Sciatic nerve (tissue), 2 donors: Measurements from ENCODE around the gene TMEM163. TPM values are rescaled to one million over a fixed set of nuclear protein-coding genes. Genes with fewer than 3 reads are reported as not detected.

ENCODE experiments used
- ATAC-seq: fragments of 200-7000 bp; cut with Tn5 transposase; one replicate; pipeline ENCODE4 v1.9.1; 2020; ENCODE audit warnings: mild to moderate bottlenecking, moderate library complexity
- DNase-seq: peaks from one replicate; pipeline ENCODE4 v3.0.0-alpha.2; 2020; ENCODE audit warnings: low spot score
- intact Hi-C: fragments of 100-400 bp; cut with DNase I; formaldehyde crosslinking; loops from one replicate; pipeline ENCODE4 v1.14.2; 2022
- total RNA-seq: library from RNA; stranded (reverse); fragmentation: NEBNext Ultra II Directional; extraction: Animal tissue kit (Norgen Biotek cat#: 25700); gene quantifications from one replicate; pipeline ENCODE4 v1.2.1, GENCODE V29; 2021
- donor health status: DM: no; HTN: no; CAD: no.
- donor health status: DM: no; HTN: no; CAD: no.

Gene TMEM163
- total RNA-seq, 1 donor from 2014 or later: 0.45 TPM

DNA sequence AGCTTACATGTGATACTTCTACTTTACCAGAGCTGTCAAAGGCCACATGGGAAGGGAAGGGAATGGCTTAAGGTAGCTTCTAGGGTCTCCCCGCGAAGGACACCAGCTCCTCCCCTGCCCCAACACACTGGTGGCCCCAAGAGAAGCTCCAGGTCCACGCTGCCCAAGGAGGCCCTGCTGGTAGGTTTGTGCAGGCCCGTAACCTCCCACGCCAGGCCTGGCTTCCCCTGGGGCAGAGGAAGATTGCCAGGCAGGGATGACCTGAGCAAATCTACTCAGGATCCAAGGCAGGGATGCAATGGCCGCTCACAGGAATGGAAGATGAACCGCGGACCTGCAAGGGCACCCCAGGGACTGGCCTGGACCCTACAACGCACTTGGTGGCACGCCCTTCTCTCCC lies 259.9 kb downstream of the TMEM163 start:
- intact Hi-C loops: no loop called here
- peak; percentile 46 for DNase-seq

DNA sequence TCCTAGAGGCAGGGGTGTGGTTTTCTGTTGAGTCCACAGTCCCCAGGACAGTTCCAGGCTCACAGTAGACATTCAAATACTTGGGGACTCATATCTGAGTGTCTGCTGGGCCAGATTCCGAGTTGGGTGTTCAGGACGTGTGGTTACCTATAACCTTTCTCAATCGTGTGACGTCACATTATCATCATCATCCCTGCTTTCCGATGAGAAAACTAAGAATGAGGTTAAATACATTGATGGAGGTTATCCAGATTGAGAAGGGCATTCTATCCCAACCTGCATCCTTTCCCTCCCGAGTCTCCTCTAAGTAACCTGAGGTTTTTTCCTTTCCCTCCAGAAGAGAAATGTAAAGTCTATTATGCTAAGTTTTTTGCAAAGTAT lies 260.3 kb downstream of the TMEM163 start:
- DNase-seq: no peak
- intact Hi-C loops: no loop called here
- no peak for ATAC-seq

More for the DNA sequence above, 259.9 kb downstream of the TMEM163 start:
- ATAC-seq: no peak

DNA sequence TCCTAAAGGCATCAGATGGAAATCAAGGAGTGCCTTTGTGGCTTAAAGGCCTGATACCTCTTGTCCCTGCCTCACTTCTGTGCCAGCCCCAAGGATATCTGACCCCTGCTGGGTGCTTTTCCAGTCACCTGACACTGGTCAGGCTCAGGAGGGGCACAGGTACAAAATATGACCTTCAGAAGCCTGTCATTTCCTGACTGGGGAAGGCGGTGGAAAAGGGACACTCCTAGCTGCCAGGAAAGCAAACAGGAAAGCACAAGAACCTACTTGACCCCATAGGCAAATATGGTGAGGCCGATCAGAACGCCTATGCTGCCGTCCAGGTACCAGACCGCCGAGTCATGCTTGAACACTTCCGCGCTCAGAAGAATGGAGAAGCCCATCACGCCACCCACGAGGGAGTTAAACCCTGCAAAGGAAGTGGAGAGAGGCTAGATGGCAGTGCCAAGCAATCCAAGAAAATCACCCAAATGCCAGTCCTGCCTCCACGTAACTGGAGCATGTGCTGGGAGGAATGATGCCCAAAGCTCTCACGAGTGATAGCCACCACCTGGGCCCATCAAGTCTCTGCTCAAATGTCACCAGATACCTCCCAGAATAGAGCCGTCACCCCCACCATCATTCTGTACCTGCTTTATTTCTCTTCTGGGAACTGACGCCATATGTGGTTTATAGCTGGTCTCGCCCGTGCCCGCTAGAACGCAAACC lies 260.9 kb downstream of the TMEM163 start:
- intact Hi-C loops: no loop called here
- DNase-seq: peak; percentile 43
- ATAC-seq: no peak

DNA sequence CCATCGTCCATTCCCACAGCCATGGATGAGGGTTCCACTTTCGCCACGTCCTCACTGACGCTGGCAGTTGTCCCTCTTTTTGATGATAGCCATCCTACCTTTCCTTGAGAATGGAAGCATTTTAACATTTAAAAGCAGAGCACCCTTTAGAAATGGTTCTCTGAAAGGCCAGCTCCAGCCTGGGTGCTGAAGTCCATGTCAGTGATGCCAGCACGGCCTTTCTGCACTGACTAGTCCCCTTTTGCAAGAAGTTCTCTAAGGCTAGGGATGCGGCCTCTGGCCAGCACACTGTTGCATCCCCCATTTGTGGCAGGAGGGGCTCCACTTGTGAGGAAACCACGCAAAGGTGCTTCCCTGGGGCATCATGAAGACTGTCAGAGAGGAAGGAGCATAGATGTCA lies 261.4 kb downstream of the TMEM163 start:
- no peak for ATAC-seq
- intact Hi-C loops: no loop called here
- DNase-seq: peak; percentile 0

DNA sequence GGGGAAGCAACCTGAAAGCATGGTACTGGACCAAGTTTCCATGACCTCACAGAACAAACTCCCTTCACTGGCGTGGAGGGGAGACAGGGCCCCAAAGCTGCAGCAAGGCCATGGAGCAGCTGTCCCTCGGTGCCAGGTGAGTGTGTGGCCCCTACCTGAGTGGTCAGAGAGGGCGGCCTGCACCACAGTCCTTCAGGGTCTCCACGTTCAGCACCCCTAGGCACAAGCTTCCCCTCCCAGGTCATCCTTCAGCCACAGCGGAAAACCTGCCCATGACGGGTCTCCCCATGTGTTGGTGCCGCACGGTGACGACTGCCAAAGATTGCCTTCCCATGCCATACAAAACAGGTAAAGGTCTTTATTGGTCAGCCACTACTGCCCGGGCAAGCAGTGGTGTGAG lies 263.4 kb downstream of the TMEM163 start:
- intact Hi-C loops: no loop called here

DNA sequence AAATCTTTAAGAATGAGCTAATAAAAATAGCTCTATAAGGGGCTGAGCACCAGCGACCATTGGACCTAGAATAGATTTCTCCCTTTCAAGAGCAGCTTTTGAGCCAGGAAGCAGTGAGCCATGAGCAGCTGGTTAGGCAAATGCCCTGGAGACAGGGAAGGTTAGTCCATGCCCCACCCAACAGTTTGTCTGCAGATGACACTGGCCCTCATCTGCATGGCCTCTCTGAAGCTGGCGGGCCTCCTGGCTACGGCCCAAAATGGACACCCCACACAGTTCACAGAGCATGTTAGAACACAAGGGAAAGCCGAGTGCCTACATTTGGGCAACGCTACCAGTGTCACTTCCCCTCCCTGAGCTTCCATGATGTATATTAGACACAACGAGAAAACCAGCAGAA lies 263.9 kb downstream of the TMEM163 start:
- ATAC-seq (no peak), DNase-seq (peak; percentile 47)
- intact Hi-C loops: no loop called here

More for the DNA sequence above, 263.4 kb downstream of the TMEM163 start:
- no peak for ATAC-seq
- peak; percentile 21 for DNase-seq

DNA sequence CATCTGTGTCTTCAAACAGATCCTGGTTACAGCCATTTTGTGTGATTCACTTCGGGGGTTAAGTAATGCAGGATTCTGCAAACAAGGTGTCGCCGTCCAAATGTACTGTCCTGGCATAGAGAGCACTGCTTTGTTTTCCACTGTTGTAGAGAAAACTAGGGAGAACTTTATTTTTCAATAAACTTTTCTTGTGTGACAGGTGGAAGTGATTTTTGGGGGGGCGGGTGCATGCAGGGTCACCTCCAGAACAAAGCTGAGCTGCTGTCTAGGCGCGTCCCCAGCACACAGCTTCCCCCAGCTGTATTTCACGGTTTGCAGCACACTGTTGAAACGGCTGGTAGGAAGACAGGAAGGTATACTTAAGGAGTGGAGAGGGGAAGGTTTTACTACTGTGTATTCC lies 264.4 kb downstream of the TMEM163 start:
- intact Hi-C loops: no loop called here
- ATAC-seq (no peak), DNase-seq (peak; percentile 18)

DNA sequence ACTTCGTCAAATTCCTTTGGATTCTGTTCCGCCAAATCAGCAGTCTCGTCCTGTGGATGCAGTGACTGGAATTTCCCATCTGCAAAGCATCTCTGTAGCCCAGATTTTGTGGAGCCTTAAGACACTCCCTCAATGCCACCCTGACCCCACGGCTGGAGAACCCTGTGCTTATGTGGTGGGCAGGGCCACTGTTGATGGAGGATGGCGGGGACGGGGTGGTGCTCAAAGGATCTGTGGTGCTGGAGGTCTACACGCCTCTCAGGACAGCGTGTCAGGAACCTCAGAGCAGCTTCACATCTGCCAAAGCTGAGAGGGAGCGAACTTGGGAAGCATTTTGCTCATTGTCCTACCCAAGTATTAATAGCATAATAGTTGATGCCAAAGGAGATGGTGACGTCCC lies 264.8 kb downstream of the TMEM163 start:
- intact Hi-C loops: no loop called here
- peak; percentile 49 for DNase-seq
- ATAC-seq: no peak

DNA sequence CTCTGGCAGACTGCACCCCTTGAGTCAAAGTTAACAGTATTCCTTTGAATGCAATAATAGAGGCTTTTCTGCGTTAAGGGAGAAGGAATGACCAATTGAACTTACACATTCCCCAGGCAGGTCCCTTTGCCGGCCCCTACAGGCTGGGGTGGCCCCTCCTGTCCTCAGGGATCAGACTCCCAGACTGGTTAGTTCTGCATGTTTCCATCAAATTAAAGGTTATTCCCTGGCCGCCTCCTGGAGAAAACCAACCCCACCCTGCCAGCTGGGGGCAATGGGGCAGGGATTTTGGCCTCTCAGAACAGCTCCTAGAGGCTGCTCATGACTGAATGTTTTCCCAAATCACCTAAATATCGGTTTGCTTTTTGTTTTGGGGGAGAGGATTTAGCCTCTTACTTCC lies 265.3 kb downstream of the TMEM163 start:
- no peak for ATAC-seq
- DNase-seq: peak; percentile 25
- intact Hi-C loops: no loop called here

DNA sequence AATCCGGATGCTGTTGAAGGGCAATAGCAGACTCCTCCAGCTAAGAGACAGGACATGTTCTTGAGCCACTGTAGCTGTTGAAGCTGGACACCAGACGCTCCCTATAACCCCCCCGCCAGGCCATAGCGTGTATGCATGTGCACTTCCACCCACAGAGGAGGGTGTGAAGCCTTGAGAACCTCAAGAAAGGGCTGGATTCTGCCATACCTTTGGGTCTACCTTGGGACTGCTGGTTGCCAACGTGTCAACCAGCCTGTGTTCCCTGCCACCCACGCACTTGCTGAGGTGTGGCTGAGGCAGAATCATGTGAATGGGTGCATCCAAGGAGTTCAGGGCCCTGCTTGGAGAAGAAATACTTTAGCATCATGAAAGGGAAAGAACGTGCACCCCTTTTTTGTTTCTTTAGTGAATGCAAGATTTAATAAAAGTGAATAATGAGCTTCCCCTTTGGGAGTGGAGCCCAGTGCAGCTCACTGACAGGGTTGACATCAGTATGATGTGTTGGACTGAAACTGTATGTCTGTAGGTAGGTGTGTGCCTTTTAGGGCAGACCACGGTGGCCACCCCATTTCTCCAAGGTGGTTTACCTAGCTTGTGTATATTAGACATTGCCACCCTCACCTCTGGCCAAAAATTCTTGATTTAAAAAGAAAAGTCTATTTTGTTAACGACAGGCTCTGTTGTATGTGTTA lies 266.6 kb downstream of the TMEM163 start:
- DNase-seq (peak; percentile 33), ATAC-seq (no peak)
- intact Hi-C loops: no loop called here

DNA sequence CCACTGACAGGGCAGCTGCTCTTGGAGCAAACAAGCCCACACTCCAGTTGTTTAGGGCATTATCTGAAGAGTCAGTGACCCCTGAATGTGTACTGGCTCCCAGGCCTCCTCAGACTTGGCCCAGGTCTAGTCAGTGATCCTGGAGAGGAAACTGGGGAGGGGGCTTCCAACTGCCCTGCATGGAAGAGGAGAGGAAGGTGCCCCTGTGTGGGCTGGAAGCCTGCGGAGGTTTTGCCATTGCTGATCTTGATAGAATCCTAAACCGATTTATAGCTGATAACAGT lies 267.5 kb downstream of the TMEM163 start:
- intact Hi-C loops: no loop called here
- no peak for ATAC-seq
- no peak for DNase-seq

DNA sequence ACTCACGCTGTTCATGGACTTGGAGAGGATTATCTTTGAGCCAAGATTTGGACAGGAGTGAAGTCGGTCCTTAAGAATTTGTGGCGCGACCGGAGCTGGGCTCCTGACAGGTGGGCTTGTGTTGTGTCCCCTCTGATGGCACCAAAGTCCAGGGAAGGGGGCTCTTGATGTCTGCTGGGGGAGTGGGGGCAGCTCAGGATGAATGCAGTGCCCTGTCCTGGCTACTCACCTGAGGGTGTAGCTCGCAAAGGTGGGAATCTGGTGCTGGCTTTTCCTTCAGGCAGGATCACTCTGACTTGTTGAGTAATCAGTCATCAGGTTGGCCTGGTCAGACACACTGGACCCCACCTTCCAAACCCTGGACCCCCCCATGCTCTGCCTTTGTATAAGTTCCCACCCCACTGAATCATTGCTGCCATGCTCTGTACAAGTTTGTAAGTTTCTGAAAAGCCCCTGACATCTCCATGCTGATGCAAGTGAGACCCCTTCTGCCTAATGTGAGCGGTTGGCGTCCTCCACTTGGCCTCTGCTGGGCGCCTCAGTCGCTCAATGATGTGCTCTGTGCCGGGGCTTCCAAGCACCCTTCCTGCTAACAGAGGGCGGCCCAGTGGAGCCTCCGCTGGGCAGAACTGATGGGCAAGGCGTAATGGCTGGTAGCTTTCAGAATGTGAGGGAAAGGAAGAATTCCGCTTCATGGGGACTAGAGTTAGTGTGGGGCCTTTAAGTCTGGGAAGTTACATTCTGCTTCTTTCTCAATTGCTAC lies 268.9 kb downstream of the TMEM163 start:
- no peak for ATAC-seq
- DNase-seq: peak; percentile 45
- intact Hi-C loops: loop anchor here (1.0 kb wide), 1 partner anchor 331 kb away; no protein-coding TSS in a partner anchor

DNA sequence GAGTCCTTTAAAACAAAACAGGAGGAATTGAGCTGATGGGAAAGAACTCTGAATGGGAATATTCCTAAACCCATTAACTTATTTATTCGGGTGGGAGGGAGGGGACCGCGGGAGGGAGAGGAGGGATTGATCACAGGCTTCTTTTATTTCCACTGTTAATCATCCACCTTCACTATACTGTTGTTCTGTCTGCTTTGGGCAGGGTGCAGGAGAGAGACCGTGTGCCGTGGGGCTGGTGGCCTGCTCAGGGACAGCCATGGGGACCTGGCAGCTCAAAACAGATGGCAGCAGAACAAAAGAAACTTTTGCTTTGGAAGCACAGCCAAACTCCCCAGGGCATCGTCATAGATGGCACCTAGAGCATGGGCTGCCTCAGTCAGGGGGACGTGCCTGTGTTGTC lies 269.6 kb downstream of the TMEM163 start:
- intact Hi-C loops: no loop called here
- no peak for ATAC-seq
- no peak for DNase-seq

DNA sequence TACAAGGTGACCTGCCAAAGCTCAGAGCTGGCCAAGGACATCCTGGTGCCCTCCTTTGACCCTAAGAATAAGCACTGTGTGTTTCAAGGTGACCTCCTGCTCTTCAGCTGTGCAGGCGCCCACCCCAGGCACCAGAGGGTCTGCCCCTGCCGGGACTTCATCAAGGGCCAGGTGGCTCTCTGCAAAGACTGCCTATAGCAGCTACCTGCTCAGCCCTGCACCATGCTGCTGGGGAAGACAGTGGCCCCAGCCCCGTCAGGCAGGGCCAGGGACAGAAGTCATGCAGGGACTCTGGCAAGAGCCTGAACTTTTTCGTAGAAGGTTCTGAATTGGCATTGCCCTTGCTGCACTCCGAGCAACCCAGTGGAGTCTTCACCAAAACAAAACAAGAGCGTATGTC lies 270.1 kb downstream of the TMEM163 start:
- intact Hi-C loops: no loop called here
- DNase-seq: no peak
- no peak for ATAC-seq

DNA sequence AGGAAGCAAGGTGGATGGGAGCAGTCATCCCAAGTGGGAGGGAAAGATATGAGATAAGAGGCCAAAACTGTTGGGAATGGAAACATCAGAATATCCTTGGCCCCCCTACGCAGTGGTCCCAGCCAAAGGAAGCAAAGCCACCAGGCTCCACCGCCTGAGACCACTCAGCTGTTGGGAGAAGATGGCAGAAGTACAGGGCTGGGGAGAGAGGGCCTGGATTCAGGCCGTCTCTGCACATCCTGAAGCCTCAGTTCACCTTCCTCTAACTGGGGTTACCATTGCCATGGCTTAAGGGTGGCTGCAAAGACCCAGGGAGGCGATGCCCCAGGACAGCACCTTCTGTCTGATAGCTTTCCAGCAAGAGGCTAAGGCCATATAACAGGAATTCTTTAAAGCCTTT lies 271.1 kb downstream of the TMEM163 start:
- intact Hi-C loops: no loop called here
- no peak for ATAC-seq

DNA sequence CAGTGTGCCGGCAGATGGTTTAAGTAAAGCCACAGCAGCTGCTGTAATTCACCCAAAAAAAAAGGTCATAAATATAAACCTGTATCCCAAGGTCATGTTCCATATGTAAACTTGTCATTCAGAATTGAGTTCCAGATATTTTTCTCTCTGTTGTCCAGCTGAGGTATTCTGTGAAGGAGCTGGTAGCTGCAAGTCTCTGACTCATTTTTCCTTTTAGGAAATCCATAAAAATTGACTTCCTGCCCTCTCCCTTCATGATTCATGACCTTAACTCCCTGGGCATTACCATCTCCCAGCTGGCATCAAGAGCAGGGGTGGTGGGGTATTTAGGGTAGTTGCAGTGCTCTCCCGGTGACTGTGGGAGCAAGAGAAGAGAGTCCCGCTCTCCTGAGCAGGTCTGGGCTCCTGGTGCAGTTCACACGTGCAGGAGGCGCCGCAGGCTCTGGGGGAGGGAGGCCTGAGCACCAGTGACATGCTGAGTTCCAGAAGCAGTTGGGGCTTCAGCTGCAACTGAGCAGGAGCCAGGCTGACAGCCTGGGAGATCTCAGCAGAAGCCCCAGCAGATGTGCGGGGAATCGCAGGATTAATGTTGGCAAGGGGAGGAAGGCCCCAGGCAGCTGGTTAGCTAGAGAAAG lies 272.3 kb downstream of the TMEM163 start:
- ATAC-seq (no peak), DNase-seq (no peak)
- intact Hi-C loops: no loop called here

More for the DNA sequence above, 271.1 kb downstream of the TMEM163 start:
- no peak for DNase-seq

DNA sequence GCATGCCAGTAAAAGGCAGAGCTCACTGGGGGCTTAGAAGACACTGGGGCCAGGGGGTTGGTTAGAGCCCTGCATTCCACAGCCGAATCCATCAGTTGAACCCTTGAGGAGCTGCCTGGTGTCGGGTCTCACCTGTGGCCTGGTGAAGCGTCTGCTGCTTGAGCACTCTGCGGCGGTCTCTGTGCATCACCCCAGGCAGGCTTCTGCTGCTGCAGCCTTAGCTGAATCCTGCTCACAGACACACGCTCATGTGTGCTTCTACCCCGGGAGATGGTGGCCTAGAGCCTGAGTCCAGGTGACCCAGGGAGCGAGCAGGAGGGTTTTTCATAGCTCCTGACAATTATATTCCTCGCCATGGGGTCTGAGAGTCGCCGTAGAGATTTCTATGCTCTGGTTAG lies 272.8 kb downstream of the TMEM163 start:
- intact Hi-C loops: no loop called here
- no peak for DNase-seq
- no peak for ATAC-seq

DNA sequence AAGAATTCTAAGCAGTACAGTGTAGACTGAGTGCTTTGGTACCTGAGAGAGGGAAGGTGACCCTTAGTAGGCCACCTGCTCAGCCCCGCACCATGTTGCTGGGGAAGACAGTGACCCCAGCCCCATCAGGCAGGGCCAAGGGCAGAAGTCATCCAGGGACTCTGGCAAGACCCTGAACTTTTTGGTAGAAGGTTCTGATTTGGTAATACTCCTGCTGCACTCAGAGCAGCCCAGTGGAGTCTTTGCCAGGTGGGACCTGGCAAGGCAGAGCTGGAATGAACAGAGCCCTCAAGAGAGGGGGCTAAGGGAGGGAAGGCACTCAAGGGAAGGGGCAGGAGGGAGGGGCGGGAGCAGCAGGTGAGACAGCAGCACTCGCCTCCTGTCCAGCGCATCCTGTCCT lies 273.7 kb downstream of the TMEM163 start:
- no peak for ATAC-seq
- DNase-seq: no peak
- intact Hi-C loops: no loop called here

DNA sequence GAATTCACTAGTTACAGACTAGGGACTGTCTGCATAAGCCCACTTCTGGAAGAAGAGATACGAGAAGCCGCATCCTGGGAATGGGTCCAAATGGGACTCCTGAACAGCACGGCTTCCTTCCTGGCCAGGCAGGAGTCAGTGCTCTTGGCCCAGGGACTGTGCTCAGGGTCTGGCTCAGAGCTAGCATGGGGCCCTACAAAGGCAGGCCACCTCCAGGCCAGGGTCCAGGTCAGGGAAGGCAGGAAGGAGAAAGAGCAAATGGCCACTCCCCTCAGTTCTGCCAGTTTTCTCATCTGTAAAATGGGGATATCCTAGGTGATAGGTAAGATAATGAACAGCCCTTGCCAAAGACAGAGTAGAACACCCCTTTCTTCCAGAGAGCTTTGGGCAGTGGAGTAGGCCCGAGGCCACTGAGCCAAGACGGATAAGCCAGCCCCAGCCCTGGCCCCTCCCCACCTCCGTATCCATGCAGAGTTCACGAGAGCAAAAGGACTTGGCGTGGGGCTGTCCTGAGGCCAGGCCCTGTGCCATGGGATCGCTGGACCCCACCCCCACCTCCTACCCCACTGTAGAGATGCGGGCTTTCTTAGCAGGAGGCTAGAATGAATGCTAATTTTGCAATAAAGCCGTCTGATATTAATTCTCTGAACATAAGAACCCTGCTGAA lies 274.9 kb downstream of the TMEM163 start:
- DNase-seq (no peak), ATAC-seq (no peak)
- intact Hi-C loops: no loop called here
